K562 (cell line): ENCODE measurements around the gene KCNJ10. TPM values are rescaled to one million over a fixed set of nuclear protein-coding genes. Genes with fewer than 3 reads are reported as not detected.

Source experiments
- ATAC-seq: fragments of 200-7000 bp; cut with Tn5 transposase; 3 replicates; pipeline ENCODE4 v1.9.1; 2020; ENCODE audit warnings: moderate library complexity
- BruUV-seq: library from RNA; stranded (reverse); fragments of 400-500 nt; replicated peaks from 2 replicates; lab custom pipeline; 2021; lab: Mats Ljungman, UMichigan
- CTCF ChIA-PET: fragments of 300-600 bp; formaldehyde crosslinking; extraction: SDS; loops from one replicate; lab custom pipeline; 2021; ENCODE audit warnings: low intra/inter-chr PET ratio; lab: Yijun Ruan, JAX
- POLR2A ChIA-PET: fragments of 300-600, 350-650 bp; sonication (Branson Sonifier 250); formaldehyde crosslinking; extraction: SDS; loops from one replicate; lab custom pipeline; 2021; ENCODE audit warnings: antibody characterized with exemption, inconsistent platforms; lab: Yijun Ruan, JAX
- DNase-seq, 4 experiments: peaks; one replicate each; pipeline versions ENCODE4 v3.0.0 to v3.0.0-alpha.2; 2011 to 2018; ENCODE audit warnings: low spot score in 3 of 4, mixed read lengths in 3 of 4; ENCODE audit errors: extremely low read depth in 1 of 4
- FAIRE-seq: peaks from 2 replicates; lab custom pipeline; 2011; peaks lifted over from hg19 to GRCh38; lab: Jason Lieb, UNC
- H2AFZ ChIP-seq: 2 replicates; pipeline ENCODE4 v1.6.0; 2011; ENCODE audit warnings: low read depth, low read length, control low read depth, inconsistent platforms
- H3K27ac ChIP-seq: fragments of 200-600 bp; 3 replicates; pipeline ENCODE4 v1.8.0; 2011; ENCODE audit warnings: low read depth, mild to moderate bottlenecking, control low read depth, inconsistent platforms, low read length, moderate library complexity, mixed read lengths; ENCODE audit errors: extremely low read depth
- H3K27me3 ChIP-seq, 2 experiments: fragments of 300-600 bp in 1 of 2; 2 replicates in 1 of 2; 3 replicates in 1 of 2; pipeline versions ENCODE4 v1.6.0 to v1.8.0; 2011; ENCODE audit warnings: inconsistent platforms in 2 of 2, low read length in 2 of 2, mild to moderate bottlenecking in 1 of 2, mixed read lengths in 1 of 2, moderate library complexity in 1 of 2; ENCODE audit not compliant: control insufficient read depth in 2 of 2, insufficient read depth in 2 of 2
- H3K36me3 ChIP-seq: fragments of 300-600 bp; 3 replicates; pipeline ENCODE4 v1.8.0; 2011; ENCODE audit warnings: mild to moderate bottlenecking, low read length, inconsistent platforms; ENCODE audit not compliant: control insufficient read depth, insufficient read depth
- H3K4me1 ChIP-seq, 2 experiments: fragments of 200-600 bp in 1 of 2; replicated peaks in 1 of 2; 2 replicates in 1 of 2; 3 replicates in 1 of 2; pipeline versions ENCODE4 v1.5.1 to v1.8.0; 2011; ENCODE audit warnings: inconsistent platforms in 2 of 2, low read length in 2 of 2, mild to moderate bottlenecking in 1 of 2, mixed read lengths in 1 of 2, moderate library complexity in 1 of 2; ENCODE audit not compliant: control insufficient read depth in 2 of 2, insufficient read depth in 2 of 2
- H3K4me2 ChIP-seq: 2 replicates; pipeline ENCODE4 v1.6.1; 2011; ENCODE audit warnings: low read length, control low read depth, inconsistent platforms, mixed read lengths; ENCODE audit not compliant: insufficient read depth
- H3K4me3 ChIP-seq: fragments of 200-600 bp; sonication (generic), shearing (Covaris generic); 2 replicates; pipeline ENCODE4 v1.5.1; 2016; ENCODE audit warnings: control low read depth, inconsistent platforms
- H3K79me2 ChIP-seq: fragments of 200-600 bp; 3 replicates; pipeline ENCODE4 v1.8.0; 2011; ENCODE audit warnings: low read length, inconsistent platforms; ENCODE audit not compliant: control insufficient read depth, insufficient read depth
- H3K9ac ChIP-seq, 2 experiments: 2 replicates each; pipeline versions ENCODE4 v1.6.0 to v1.6.1; 2011; ENCODE audit warnings: low read depth in 2 of 2, low read length in 2 of 2, control low read depth in 1 of 2, inconsistent platforms in 1 of 2, mild to moderate bottlenecking in 1 of 2, mixed read lengths in 1 of 2; ENCODE audit not compliant: insufficient read depth in 1 of 2
- H3K9me1 ChIP-seq: one replicate; pipeline ENCODE4 v1.6.0; 2011; ENCODE audit warnings: inconsistent platforms, mild to moderate bottlenecking, low read length, moderate library complexity; ENCODE audit not compliant: control insufficient read depth, insufficient read depth
- H3K9me3 ChIP-seq: replicated peaks from 2 replicates; pipeline ENCODE4 v1.5.1; 2011; ENCODE audit warnings: low read depth, low read length, inconsistent platforms; ENCODE audit not compliant: control insufficient read depth, insufficient read depth
- H4K20me1 ChIP-seq: replicated peaks from 2 replicates; pipeline ENCODE4 v1.6.1; 2011; ENCODE audit warnings: low read length, inconsistent platforms, mixed read lengths; ENCODE audit not compliant: control insufficient read depth, insufficient read depth
- CCAR2 ChIP-seq: fragments of 200-400 bp; formaldehyde crosslinking; IDR thresholded peaks from 2 replicates; pipeline ENCODE4 v1.6.1; 2017; ENCODE audit warnings: mild to moderate bottlenecking, low read depth, low read length
- ETV5 ChIP-seq: sonication (generic); formaldehyde crosslinking; IDR thresholded peaks from 2 replicates; pipeline ENCODE4 v1.4.0; 2020; ENCODE audit warnings: low read depth, mild to moderate bottlenecking, missing genetic modification reagents
- ETV6 ChIP-seq, 3 experiments: fragments of 150-350 bp in 1 of 3; sonication (generic) in 1 of 3; formaldehyde crosslinking in 1 of 3; IDR thresholded peaks; 2 replicates each; pipeline versions ENCODE4 v1.6.1 to v1.8.0; 2014 to 2022; ENCODE audit warnings: borderline replicate concordance in 2 of 3, low read depth in 2 of 3, antibody characterized with exemption in 1 of 3, low read length in 1 of 3, mild to moderate bottlenecking in 1 of 3, missing genetic modification reagents in 1 of 3
- HDAC8 ChIP-seq: fragments of 450-650 bp; IDR thresholded peaks from 2 replicates; pipeline ENCODE4 v1.6.1; 2016; ENCODE audit warnings: mild to moderate bottlenecking, missing genetic modification characterization, moderate library complexity, missing compliant biosample characterization
- HNRNPLL ChIP-seq: fragments of 200-400 bp; formaldehyde crosslinking; IDR thresholded peaks from 2 replicates; pipeline ENCODE4 v1.6.1; 2017; ENCODE audit warnings: low read length, low read depth, mild to moderate bottlenecking; ENCODE audit not compliant: poor library complexity, severe bottlenecking
- ILF3 ChIP-seq: fragments of 450-650 bp; IDR thresholded peaks from 2 replicates; pipeline ENCODE4 v1.6.1; 2018; ENCODE audit warnings: antibody characterized with exemption, mild to moderate bottlenecking, moderate library complexity, borderline replicate concordance
- MITF ChIP-seq: IDR thresholded peaks from 2 replicates; pipeline ENCODE4 v1.6.1; 2014; ENCODE audit warnings: antibody characterized with exemption
- PTBP1 ChIP-seq: fragments of 200-400 bp; formaldehyde crosslinking; IDR thresholded peaks from 2 replicates; pipeline ENCODE4 v1.6.1; 2017; ENCODE audit warnings: low read depth, low read length
- SNRNP70 ChIP-seq: fragments of 200-400 bp; formaldehyde crosslinking; optimal IDR thresholded peaks from 2 replicates; pipeline ENCODE3; 2017; ENCODE audit warnings: low read depth, low read length
- ZFP91 ChIP-seq: sonication (generic); formaldehyde crosslinking; IDR thresholded peaks from 2 replicates; pipeline ENCODE4 v1.8.0; 2022; ENCODE audit warnings: mild to moderate bottlenecking, missing genetic modification reagents
- ZNF175 ChIP-seq: fragments of 200-800 bp; sonication (Bioruptor generic); IDR thresholded peaks from 2 replicates; pipeline ENCODE4 v1.6.1; 2016; ENCODE audit warnings: low read depth, mild to moderate bottlenecking, missing genetic modification characterization, missing compliant biosample characterization
- ZNF224 ChIP-seq: sonication (generic); formaldehyde crosslinking; IDR thresholded peaks from 2 replicates; pipeline ENCODE4 v1.8.0; 2022; ENCODE audit warnings: mild to moderate bottlenecking, missing genetic modification reagents
- ZNF444 ChIP-seq: fragments of 250-450 bp; sonication (Bioruptor Pico); IDR thresholded peaks from 2 replicates; pipeline ENCODE4 v1.4.0; 2020; ENCODE audit warnings: mild to moderate bottlenecking, moderate library complexity
- WGBS: fragments of 100-300 bp; shearing (Covaris generic); methylation state at CpG from one replicate; pipeline ENCODE4 v1.1.6; 2016; ENCODE audit warnings: low coverage, mixed read lengths; ENCODE audit not compliant: insufficient coverage; ENCODE audit errors: missing lambda C conversion rate; 5-methylcytosine and 5-hydroxymethylcytosine counted together
- in situ Hi-C: fragments of 300-500 bp; cut with MboI; formaldehyde crosslinking; loops from 4 replicates; pipeline ENCODE4 v1.15.0; 2018; ENCODE audit warnings: inconsistent platforms, mixed read lengths
- intact Hi-C: fragments of 100-400 bp; cut with micrococcal nuclease; formaldehyde crosslinking; loops from 2 replicates; pipeline ENCODE4 v1.14.2; 2022
- polyA plus RNA-seq, 8 experiments: library from polyadenylated mRNA; depleted of rRNA in 4 of 8; stranded (reverse) in 5 of 8; unstranded in 3 of 8; fragments of >200 nt; fragmentation: Nextera tagmentation in 2 of 8; fragmentation: Illumina TruSeq in 1 of 8; extraction: Ambion mirVana in 2 of 8; extraction: Trizol in 1 of 8; gene quantifications; 2 replicates each; pipeline versions ENCODE4 v1.2.1 to v1.2.3, GENCODE V29; 2011 to 2014; ENCODE audit warnings: inconsistent platforms in 1 of 8, missing spikeins in 1 of 8
- total RNA-seq, 7 experiments: library from RNA; depleted of rRNA in 6 of 7; stranded (reverse); fragments of >200 nt in 6 of 7; fragmentation: Illumina TruSeq in 2 of 7; extraction: Trizol in 2 of 7; gene quantifications; 2 replicates each; pipeline versions ENCODE4 v1.2.1 to v1.2.3, GENCODE V29; 2011 to 2021; ENCODE audit warnings: low replicate concordance in 1 of 7

The KCNJ10 gene
- total and polyA plus RNA-seq, 9 of the 15 experiments (the other 6 are each of a cell fraction or from before 2014, with no cell fraction given): 0.06 to 0.11 TPM; not detected in 7

DNA sequence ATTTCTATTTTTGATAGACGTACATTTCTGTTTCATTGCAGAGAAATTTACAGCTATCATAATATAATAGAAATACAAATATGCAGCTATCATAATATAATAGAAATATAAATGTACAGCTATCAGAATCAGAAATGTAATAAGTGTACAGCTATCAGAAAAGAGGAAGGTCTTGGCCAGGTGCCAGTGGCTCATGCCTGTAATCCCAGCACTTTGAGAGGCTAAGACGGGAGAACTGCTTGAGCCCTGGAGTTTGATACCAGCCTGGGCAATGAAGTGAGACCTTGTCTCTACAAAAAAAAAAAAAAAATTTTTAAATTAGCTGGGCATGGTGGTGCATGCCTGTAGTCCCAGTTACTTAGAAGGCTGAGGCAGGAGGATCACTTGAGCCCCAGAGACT, 76.0 kb downstream of the KCNJ10 start:
- H3K9ac ChIP-seq: no peak overlapping the region
- no peaks in the 10 kb centered on the region for H3K4me1 ChIP-seq
- no peak for ATAC-seq
- no peaks in the 10 kb centered on the region for H3K9me1 ChIP-seq
- H4K20me1 ChIP-seq: no peaks in the 10 kb centered on the region
- no peak overlapping the region for H3K4me2 ChIP-seq
- no peak for DNase-seq
- intact Hi-C loops: no loop called here
- in situ Hi-C loops: loop anchor here (25.0 kb wide), 1 partner anchor 807 kb away; no protein-coding TSS in a partner anchor
- H2AFZ ChIP-seq: no peak overlapping the region
- no peaks in the 10 kb centered on the region for H3K79me2 ChIP-seq
- no peaks in the 10 kb centered on the region for H3K9me3 ChIP-seq
- no TSS peak for BruUV-seq
- FAIRE-seq: no peak
- H3K36me3 ChIP-seq: no peaks in the 10 kb centered on the region
- no peak overlapping the region for H3K27ac ChIP-seq
- no peak for TF ChIP-seq CCAR2
- TF ChIP-seq PTBP1: no peak
- no peak for TF ChIP-seq ZNF175
- CTCF ChIA-PET: interaction anchor here (0.6 kb wide), 1 partner anchor 833 kb away, joined by 4 read pairs; no protein-coding TSS in a partner anchor
- POLR2A ChIA-PET: no interaction called here
- WGBS: 0% methylated on average over 2 of the region's 2 CpGs
- no peak overlapping the region for H3K4me3 ChIP-seq
- H3K27me3 ChIP-seq: peaks cover 4 to 6% of the 10 kb centered on the region in 2 experiments; a peak in 4 of 5 replicates

- no peak overlapping the region for H3K9ac ChIP-seq
- H3K27me3 ChIP-seq: peaks cover 6 to 8% of the 10 kb centered on the region in 2 experiments; a peak in 4 of 5 replicates
- no peak for ATAC-seq
- H3K4me2 ChIP-seq: no peak overlapping the region
- no peaks in the 10 kb centered on the region for H3K36me3 ChIP-seq
- no peak overlapping the region for H2AFZ ChIP-seq
- intact Hi-C loops (no loop called here), in situ Hi-C loops (loop anchor here (25.0 kb wide), 1 partner anchor 805 kb away; no protein-coding TSS in a partner anchor)
- no peak for DNase-seq
- H3K79me2 ChIP-seq: no peaks in the 10 kb centered on the region
- no peak overlapping the region for H3K27ac ChIP-seq
- ChIA-PET POLR2A (no interaction called here), CTCF (no interaction called here)
- no peaks in the 10 kb centered on the region for H3K9me1 ChIP-seq
- 0% methylated on average over 1 of the region's 1 CpG for WGBS
- H3K9me3 ChIP-seq: no peaks in the 10 kb centered on the region
- H3K4me3 ChIP-seq: no peak overlapping the region
- no TSS peak for BruUV-seq
- H3K4me1 ChIP-seq: no peaks in the 10 kb centered on the region
- no peak for FAIRE-seq
- no peaks in the 10 kb centered on the region for H4K20me1 ChIP-seq
- TF ChIP-seq ZNF444 (no peak), HDAC8 (tag) (no peak), HNRNPLL (no peak), ETV5 (CRISPR knock-in tag) (no peak), SNRNP70 (no peak), ETV6 (IDR thresholded peaks at IDR 0.05; ENCODE audit: borderline replicate concordance in 1 of 2, low read depth in 2 of 2, low read length in 1 of 2) (no peak), ETV6 (CRISPR knock-in tag; IDR thresholded peaks at IDR 0.05; ENCODE audit: borderline replicate concordance) (no peak), ZNF224 (CRISPR knock-in tag) (no peak), MITF (no peak), ILF3 (no peak), ZFP91 (no peak)
Measured at GRCh38 chr1:159992161-159992560, 77.8 kb downstream of the KCNJ10 start.
